Activated CD4-positive, CD25-positive, alpha-beta regulatory T cell (primary cell): ENCODE data around the gene RABAC1.
"Not testable (repeated sequence)": the region's sequence is repeated elsewhere in the genome, so short reads cannot be mapped to it uniquely, and the experiment has no call there.

Experiments
- DNase-seq, 4 experiments: peaks; one replicate each; lab custom pipeline; 2025; lab: John Stamatoyannopoulos, UW

The RABAC1 gene, protein sequence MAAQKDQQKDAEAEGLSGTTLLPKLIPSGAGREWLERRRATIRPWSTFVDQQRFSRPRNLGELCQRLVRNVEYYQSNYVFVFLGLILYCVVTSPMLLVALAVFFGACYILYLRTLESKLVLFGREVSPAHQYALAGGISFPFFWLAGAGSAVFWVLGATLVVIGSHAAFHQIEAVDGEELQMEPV

DNA sequence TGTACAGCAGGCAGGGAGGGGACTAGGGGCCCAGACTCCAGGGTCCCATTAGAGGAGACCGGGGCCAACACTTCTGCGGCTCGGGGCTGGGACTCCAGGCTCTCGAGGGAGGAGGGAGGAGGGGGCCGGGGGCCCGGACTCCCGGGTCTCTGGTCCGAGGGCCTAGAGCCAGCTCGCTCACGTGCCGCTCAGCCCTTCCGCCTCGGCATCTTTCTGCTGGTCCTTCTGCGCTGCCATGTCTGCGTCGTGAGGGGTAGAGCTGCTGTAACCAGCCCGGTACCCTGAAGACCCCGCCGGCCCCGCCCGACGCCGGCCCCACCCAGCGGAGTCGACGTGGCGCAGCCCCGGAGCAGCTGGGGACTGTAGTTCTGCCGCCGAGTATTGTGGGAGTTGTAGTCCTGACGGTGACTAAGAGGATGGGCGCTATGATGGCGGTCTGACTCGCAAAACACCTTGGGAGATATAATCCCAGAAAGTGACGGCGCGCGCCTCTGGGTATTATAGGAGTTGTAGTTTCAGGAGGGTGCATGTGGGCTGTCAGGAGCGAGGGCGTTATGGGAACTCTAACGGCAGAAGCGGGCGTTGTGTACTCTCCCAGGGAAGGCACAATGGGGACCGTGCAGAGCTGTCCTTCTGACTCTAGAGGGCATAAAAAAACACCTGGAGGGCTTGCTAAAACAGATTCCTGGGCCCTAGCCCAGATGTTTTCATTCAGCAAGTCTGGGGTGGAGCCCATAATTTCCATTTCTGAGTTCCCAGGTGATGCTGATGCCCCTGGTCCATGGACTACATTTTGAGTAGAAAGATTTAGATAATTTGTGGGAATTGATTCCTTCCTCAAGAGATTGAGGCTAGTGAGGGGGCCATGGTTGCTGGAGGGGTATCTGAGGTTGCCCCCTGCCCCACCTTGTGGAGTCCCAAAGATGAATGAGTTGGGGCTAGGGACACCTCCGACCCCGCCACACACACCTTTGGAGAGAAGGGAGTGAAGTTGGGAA, at the start of gene RABAC1:
RABAC1 (minus strand) TSS at position 266 of the 998 bp plus-strand sequence; CDS start at position 237, 29 bp downstream.
- peak; percentile 68 to 83 (median 74) for DNase-seq

DNA sequence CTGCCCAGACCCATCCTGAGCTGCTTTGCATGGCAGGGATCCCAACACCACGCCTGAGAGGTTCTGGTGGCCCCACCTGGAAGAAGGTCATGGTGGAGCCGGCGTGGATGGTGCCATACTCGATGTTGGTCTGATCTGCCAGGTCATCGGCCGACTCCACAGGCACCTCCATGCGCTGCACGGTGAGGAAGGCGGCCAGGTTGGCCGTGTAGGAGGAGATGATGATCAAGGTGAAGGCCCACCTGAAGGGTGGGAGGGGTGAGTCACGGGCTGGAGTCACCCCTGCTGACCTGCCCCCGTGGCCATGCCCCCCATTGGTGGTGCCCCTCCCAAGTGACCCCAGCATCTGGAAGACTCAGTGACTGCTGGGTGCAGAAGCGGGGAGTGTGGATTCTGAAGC, 47.4 kb upstream of the RABAC1 start:
- no peak for DNase-seq

DNA sequence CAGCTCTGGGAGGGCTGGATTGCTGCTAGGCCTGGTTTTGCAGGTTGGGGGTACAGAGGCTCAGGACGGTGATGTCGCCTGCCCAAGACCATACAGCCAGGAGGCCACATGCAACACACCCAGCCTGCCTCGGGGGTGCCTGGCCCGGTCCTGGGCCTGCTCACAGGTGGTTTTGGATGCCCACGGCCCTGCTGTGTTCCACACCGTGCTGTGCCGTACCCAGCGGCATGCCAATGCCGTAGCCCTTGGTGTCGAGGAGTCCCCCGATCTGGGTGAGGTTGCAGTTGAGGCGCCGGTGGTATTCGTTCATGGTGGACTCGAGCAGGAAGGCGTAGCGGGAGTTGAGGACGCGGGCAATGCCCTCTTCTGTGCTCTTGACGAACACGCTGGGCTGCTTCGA, 46.4 kb upstream of the RABAC1 start:
- DNase-seq, result no peak

DNA sequence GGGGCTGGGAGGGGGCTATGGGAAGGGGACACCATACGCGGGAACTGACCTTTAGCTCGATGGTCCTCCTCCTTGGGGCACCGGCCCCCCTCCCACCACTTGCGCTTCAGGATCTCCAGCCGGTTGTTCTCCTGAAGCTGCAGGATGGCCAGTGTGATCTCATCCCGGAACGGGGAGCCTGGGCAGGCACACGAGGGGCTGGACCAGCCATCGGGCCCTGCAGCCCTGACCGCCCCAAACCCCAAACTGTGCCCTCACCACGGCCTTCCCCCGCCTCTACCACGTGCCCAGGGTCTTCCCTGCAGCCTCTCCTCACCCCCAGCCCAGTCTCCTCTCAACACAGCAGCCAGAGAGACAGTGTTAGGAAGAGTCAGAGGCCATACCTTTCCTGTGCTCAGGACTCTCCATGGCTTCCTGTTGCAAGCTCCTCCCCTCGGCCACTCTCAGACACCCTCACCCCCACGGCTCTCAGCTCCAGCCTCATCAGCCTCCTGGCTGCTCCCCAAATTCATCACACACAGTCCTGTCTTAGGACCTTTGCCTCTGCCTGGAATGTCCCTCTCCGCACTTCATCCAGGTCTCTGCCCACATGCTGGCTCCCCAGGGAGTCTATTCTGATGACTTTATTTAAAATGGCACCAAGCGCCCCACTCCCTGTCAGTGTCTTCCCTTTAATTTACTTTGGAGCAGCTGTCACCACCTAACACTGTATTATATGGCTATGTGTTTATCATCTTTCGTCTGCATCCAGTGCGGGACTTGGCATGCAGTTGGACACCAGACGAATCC, 44.6 kb upstream of the RABAC1 start:
- DNase-seq, result no peak

DNA sequence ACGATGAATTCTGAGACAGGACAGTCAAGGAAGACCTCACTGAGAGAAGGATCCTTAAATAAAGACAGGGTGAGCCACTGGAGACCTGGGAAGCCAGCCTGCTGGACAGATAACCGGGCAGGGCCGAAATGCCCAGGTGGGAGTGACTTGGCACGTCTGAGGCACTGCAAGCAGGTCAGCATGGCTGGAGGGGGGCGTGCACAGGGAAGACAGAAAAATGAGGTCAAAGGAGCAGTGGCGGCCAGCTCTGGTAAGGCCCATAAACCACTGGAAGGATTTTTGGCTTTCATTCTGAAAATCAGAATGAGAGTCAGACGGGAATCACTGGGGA, 40.7 kb upstream of the RABAC1 start:
- no peak for DNase-seq

DNA sequence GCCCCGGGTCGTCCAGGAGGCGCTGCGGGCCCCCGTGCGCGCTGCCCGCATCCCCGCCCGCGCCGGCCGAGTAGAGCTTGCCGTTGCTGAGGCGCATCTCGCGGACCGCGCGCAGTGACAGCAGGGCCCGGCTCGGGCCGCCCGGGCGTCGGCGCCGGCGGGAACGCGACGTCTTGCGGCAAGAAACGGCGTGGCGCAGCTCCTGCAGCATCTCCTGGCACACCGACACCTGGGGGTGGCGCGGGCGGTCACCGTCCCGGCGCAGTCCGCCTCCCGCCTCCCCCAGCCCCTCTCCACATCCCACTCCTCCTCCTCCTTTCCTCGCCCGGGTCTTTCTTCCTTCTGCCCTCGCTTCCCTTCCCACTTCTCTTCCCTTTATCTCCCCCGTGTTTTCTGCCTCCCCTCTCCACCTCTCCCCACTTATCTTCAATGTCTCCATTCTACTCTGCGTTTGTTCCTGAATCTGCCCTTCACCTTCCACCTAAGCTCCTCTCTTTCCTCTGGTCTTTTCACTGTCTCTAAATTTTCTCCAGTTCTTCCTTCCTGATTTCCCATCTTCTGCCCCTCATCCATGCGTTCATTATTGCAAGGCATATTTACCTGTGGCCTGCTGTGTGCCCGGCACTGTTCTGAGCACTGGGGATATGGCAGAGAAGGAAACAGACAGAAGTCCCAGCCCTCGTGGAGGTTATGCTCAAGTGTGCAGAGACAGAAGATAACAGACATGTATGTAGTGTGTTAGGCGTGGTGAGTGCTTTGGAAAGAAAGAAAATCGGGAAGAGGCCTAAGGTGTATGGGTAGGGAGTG, 40.2 kb upstream of the RABAC1 start:
- DNase-seq, result no peak

DNA sequence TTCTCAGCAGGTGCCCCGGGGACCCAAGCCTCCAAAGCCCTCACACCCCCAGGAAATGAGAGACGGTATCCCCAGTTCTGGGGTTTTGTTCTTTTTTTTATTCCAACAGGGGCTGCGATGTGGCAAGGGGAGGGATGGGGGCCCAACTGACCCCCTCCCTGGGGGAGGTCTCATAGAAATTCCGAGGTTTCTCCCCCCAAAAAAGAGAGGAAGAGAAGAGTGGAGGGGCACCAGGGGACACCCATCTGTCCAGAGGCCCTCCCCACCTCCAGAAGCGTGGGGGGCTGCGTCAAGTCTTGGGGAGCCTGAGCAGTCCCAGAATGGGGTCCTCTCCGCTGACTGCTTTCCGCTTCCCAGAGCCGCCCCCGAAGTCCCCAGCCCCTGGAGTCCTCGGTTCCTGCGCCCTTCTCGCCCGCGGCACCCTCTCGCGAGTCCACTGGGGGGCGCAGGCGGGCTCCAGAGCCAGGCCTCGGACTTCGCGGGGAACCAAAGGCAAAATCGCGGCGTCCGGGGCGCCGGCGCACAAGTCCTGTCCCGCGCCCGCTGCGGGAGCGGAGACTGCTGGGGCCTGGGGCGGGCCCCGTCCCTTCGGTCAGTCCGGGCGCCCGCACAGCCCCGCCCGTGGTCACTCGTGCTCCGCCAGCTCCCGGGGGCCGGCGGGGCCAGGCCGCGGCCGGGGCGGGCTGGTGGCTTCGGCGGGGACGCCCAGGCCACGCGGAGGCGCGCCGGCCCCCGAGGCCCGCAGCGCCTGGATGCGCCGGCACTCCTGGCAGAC, 39.3 kb upstream of the RABAC1 start:
- DNase-seq, result no peak

DNA sequence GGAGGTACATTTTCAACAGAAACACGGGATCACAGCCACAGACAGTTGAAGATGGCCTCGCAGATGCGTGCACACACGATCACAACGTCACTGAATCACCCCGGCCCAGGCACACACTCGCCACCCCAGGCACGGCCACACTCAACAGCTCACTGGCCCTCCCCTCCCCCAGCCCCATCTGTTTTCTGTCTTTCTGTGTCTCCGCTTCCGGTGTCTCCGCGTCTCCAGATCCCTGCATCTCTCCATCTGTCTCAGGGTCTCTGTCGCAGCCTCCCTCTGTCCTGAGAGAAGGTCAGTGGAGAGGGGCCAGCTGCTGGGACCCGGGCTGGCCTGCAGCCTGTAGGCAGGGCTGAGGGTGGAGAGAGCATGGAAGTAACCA, 38.7 kb upstream of the RABAC1 start:
- DNase-seq, result no peak

DNA sequence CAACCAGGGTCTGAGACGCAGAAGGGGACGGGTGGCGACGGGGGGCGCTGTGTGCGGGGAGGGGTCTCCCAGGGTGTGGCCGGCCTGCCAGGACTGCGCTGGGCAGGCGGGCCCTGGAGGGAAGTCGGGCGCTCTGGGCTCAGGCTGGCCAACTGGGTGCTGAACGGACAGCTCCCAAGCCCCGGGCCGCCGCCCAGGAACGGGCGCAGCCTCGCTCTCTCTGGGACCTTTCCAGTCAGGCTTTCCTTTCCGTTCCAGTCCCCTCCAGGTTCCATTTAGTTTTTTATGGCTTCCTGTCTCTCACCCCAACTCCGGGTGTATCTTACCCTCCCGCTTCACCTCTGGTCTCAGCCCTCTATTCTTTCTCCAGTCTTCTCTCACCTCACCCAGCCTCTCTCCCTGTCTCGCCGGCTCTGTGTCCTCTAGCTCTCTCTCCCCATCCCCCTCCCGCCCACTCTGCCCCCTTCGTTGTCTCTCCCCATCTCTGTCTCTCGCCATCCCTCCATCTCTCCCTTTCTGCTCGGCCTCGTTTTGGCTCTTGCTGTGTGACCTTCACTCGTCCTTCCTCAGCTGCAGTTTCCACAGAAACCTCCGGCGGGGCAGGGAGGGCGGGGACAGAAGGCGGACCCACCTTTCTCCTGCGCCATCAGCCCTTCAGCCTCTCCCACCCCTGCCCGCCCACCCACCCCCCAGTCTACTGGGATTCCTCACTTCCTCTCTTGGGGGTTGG, 38.2 kb upstream of the RABAC1 start:
- no peak for DNase-seq

DNA sequence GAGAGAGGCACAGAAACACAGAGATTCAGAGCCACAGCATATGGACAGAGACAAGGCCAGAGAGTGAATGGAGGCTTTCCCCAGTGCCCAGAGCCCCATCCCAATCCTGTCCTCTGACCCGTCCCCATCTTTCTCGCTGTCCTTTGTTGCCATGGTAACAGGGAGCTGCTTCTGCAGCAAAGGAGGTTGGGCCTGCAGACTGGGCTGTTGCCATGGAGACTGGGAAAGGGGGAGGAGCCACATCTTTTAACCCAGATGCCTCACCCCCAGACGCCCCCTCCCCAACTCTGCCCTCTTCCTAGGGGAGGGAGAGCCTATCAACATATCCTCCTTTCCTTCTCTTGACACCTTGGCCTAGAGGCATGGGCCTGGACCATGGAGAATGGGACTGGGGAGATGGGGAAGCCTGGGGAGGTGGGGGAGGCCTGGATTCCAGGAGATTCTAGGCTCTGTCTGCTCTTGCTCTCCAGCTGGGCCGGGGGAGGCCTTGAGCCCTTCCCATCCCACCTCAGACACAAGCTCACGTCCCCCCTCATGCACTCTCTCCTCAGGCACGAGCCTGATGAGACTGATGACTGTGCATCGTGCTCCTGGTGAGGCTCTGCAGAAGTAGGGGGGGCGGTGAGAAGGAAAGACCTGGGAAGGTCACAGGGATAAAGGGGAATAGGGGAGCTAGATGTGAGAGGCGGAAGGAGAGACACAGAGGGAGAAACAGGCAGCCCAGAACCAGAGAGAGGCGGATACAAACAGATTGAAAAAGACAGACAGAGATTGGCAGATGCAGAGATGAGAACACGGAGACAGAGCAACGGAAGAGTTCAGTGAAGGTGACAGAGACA, 37.1 kb upstream of the RABAC1 start:
- DNase-seq, result no peak

DNA sequence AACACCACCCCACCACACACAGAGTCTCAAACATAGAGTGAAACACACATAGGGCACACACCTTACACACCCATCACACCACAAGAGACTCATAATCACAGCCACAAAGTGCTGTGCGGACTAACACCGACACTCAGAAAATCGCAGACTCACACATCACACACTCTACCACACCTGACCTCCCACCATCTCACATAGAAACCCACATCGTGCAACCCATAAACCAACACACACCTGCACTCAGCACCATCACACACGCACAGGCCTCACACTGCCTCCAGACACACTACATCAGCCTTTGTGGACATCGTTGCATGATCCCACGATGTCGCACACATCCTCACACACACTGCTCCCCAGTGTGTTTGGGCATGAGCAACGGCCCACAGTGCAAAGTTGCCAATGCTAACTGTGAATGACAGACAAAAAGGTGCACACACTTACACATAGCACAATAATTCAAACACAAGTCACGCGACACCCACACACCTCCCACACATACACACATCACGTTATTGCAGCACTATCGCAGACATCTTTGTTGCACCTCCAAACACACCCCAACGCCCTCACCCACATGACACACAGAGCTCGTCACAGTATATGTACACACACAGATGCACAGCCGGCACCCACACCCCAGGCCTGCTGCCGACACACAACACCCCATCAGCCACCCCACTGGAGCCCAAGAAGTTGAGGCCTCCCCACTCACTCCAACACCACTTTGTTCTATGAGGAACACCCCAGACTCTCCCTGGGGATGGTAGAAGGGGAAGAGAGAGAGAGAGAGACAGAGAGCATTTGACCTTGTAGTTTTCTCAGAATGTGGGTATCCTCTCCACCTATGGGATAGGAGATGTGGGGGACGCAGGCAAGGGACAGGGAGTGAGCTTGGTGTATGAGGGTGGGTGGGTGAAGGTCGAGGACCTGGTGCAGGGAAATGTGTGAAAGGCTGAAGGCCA, 36.2 kb upstream of the RABAC1 start:
- DNase-seq, result no peak

DNA sequence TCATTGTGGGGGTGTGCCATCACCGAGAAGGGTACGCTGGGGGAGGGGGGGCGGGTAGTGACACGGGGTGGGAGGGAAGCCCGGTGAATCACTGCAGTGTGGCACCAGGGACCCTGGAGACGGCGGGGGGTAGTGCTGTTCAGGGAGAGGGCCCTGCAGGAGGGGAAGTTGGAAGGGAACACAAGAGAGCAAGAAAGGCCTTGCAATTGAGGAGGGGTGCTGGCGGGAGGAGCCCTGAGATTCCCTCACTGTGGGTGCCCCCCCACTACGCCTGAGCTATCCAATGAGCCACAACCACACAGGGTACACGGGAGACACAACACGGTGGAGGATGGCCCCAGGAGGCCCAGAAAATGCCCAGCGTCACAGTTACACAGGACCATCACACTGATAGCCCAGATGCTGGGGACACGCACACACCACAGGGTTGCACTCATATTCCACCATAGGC, 35.4 kb upstream of the RABAC1 start:
- no peak for DNase-seq

DNA sequence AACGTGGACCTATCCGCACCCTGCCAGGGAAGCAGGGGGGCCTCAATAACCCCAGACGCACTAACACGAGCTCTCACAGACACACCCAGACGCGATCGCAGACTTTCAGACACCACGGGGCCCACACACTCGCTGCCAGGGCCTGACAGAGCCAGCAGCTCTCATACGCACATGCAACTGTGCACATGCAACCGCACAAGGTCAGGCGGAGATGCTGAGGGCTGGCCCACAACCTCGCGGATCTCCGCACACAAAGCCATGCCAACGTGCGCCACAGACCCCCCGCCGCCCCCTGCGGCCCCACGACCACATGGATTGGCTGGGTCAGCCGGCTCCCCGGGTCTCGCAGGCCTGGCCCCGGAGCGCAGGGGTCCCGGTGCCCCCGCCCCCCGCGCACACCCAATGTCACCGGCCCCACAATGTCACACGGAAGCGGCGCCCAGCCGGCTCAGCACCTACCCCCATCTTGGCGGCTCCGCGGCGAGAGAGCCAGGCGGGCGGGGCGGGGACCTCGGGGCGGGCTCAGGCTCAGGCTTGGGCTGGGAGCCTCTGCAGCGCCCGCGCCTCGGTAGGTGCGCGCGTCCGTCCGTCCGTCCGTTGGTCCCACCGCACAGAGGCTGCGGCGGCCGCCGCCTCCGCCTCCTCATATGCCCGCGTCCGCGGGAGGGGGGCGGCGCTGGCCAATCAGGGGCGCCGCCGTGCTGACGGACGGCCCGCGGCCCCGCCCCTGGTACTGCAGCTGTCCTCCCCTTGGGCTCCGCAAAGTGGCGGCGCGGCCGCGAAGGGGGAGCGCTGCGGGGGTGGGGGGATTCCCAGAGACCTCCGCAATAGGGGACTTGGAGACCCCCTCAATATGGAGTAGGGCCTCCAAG, 34.7 kb upstream of the RABAC1 start, which contains the start of gene ATP1A3:
ATP1A3 (minus strand) TSS at position 619 of the 872 bp plus-strand sequence; CDS start at position 465, 154 bp downstream.
- peak in 3 of 4 experiments; percentile 23 to 38 (median 27) for DNase-seq

DNA sequence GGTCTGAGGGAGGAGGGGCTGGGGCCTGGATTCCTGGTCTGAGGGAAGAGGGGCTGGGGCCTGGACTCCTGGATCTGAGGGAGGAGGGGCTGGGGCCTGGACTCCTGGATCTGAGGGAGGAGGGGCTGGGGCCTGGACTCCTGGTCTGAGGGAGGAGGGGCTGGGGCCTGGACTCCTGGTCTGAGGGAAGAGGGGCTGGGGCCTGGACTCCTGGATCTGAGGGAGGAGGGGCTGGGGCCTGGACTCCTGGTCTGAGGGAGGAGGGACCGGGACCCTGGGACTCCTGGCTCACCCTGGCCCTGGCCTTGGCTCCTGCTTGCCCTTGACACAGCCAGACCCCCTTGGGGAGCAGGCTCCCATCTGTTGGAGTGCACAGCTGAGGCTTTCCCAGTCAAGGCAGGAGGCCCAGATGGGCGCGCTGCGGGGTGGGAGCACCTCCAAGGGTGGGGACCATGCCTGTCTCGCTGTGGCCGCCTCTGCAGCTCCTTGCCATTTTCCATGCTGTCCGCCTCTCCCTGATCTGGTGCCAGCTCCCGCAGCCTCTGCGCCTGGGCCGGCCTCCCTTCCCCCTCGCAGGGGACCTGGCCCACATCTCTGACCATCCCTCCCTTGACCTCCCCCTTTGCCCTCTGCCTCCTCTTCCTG, 32.9 kb upstream of the RABAC1 start:
- DNase-seq, result not testable (repeated sequence)

DNA sequence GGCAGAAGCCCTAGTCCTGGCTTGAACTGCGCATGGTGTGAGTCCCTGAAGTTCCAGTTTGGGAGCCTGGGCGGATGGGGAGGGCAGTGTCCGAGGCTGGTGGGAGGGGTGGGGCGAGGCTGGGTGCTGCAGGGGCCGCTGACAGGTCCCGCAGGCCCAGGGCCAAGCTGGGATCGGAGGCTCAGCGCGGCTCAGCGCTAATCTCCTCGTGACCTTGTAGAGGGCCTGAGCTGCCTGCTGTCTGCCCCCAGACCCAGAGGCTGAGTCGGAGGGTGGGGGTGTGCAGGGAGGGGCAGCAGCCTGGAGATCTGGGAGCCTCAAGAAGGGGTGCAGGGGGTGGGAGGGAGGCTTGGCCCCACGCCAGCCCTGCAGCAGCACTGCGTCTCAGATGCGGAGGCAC, 31.9 kb upstream of the RABAC1 start:
- no peak for DNase-seq

DNA sequence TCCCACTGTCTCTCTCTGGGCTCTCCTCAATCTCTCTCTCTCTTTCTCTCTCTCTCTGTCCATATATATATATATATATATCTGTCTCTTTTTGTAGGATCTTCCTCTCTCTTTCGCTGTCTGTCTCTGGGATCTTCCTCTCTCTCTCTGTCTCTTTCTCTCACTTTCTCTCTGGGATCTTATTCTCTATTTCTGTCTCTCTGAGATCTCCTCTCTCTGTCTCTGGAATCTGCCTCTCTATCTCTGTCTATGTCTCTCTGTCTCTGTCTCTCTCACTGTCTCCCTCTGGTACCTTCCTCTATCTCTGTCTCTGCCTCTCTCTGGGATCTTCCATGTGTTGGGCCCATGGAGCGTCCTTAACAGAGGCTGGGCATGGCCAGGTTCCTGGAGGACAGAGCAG, 31.5 kb upstream of the RABAC1 start:
- DNase-seq, result no peak
